ENCODE data around the gene SSC5D. TPM values are rescaled to one million over a fixed set of nuclear protein-coding genes. Genes with fewer than 3 reads are reported as not detected.

The SSC5D gene
- total RNA-seq, 2 experiments from 2014 or later = 0.50 to 2.7 TPM

DNA sequence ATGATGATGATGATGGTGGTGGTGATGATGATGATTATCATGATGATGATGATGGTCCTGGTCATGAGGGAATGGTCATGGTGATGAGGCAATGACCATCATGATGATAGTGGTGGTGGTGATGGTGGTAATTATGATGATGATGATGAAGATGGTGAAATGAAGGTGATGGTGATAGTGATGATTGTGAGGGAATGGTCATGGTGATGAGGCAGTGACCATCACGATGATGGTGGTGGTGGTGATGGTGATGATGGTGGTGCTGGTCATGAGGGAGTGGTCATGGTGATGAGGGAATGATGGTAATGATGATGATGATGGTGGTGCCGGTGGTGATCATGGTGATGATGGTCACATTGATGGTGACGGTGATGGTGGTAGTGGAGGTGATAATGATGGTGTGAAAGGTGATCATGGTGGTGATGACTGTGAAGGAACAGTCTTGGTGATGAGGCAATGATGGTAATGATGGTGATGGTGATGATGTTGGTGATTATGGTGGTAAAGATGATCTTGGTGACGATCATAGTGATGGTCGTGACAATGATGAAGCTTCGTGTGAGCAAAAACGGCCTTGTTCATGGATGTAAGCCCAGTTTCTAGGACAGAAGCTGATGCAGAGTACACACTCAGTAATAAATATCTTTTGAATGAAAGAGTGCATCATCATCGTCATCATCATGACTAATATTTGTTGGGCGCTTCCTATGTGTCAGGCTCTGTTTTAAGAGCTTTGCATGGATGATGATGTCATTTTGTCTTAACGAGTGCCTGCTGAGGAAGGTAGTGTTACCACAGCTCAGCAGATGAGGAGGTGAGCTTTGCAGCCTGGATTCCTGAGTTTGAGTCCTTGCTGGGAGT, 31.4 kb downstream of the SSC5D start:
- H3K4me1 ChIP-seq (ENCODE audit: insufficient read depth, low read length, poor library complexity, severe bottlenecking) = peaks cover 8% of the 10 kb centered on the region
- no peaks in the 10 kb centered on the region for H3K9me2 ChIP-seq (ENCODE audit: insufficient read depth, low read length)
- no peak overlapping the region for H3K27ac ChIP-seq (ENCODE audit: low read depth, low read length, poor library complexity, severe bottlenecking)
- H4K20me1 ChIP-seq (ENCODE audit: insufficient read depth, low read length) = no peaks in the 10 kb centered on the region
- H3K9me3 ChIP-seq (ENCODE audit: low read length) = no peaks in the 10 kb centered on the region
- no peak overlapping the region for H2AFZ ChIP-seq (ENCODE audit: low read length)
- H3K79me2 ChIP-seq (ENCODE audit: insufficient read depth, low read depth, low read length) = no peaks in the 10 kb centered on the region
- intact Hi-C loops (cut with micrococcal nuclease; ENCODE audit: unreplicated experiment) = no loop called here
- BruUV-seq (replicated peaks) = no TSS peak
- H3K4me2 ChIP-seq (ENCODE audit: low read length) = no peak overlapping the region
- DNase-seq (ENCODE audit: low spot score) = no peak
- no peaks in the 10 kb centered on the region for H3K36me3 ChIP-seq (ENCODE audit: insufficient read depth, low read length)
- ChIA-PET CTCF (ENCODE audit: unreplicated experiment) (interaction anchor here (0.6 kb wide), 1 partner anchor 25 kb away, joined by 3 read pairs; no protein-coding TSS in a partner anchor), POLR2A (no interaction called here)
- TF ChIP-seq, protein P1, sequence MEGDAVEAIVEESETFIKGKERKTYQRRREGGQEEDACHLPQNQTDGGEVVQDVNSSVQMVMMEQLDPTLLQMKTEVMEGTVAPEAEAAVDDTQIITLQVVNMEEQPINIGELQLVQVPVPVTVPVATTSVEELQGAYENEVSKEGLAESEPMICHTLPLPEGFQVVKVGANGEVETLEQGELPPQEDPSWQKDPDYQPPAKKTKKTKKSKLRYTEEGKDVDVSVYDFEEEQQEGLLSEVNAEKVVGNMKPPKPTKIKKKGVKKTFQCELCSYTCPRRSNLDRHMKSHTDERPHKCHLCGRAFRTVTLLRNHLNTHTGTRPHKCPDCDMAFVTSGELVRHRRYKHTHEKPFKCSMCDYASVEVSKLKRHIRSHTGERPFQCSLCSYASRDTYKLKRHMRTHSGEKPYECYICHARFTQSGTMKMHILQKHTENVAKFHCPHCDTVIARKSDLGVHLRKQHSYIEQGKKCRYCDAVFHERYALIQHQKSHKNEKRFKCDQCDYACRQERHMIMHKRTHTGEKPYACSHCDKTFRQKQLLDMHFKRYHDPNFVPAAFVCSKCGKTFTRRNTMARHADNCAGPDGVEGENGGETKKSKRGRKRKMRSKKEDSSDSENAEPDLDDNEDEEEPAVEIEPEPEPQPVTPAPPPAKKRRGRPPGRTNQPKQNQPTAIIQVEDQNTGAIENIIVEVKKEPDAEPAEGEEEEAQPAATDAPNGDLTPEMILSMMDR (conservative IDR thresholded peaks at IDR 0.05; ENCODE audit: low read length) = no peak
- TF ChIP-seq EZH2phosphoT487 (IDR thresholded peaks at IDR 0.05; ENCODE audit: borderline replicate concordance, low read depth, low read length) = no peak
- H3K4me3 ChIP-seq (ENCODE audit: low read depth, low read length, poor library complexity, severe bottlenecking) = no peak overlapping the region

DNA sequence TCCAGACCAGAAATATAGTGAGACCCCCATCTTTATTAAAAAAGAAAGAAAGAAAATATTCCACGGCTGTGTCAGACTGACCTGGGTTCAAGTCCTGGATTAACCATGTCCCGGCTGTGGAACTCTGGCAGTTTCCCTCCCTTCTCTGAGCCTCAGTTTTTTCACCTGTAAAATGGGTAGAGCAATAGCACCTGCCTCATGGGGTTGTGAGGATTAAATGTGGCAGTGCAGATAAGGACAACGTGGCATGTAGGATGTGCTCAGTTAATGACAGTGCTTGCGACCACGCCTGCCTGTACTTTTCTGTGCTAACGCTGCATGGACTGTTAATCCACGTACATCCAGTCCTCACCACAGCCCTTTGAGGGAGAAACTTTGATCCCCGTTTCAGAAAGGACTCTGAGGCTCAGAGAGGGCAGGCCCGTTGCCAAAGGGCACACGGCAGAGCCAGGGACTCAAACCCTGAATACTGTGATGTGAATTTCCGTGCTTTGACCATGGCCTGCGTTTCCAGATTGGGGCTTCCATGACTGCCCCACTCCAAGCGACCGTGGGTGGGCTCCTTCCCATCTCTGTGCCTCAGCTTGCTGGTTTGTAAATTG, 32.6 kb downstream of the SSC5D start:
- CTCF ChIA-PET (ENCODE audit: unreplicated experiment) = no interaction called here
- no TSS peak for BruUV-seq (replicated peaks)
- intact Hi-C loops (cut with micrococcal nuclease; ENCODE audit: unreplicated experiment) = no loop called here
- Histone ChIP-seq H3K36me3 (ENCODE audit: insufficient read depth, low read length) (no peaks in the 10 kb centered on the region), H3K4me2 (ENCODE audit: low read length) (no peak overlapping the region), H3K4me3 (ENCODE audit: low read depth, low read length, poor library complexity, severe bottlenecking) (no peak overlapping the region), H3K4me1 (ENCODE audit: insufficient read depth, low read length, poor library complexity, severe bottlenecking) (peaks cover 8% of the 10 kb centered on the region), H2AFZ (ENCODE audit: low read length) (no peak overlapping the region), H3K9me2 (ENCODE audit: insufficient read depth, low read length) (no peaks in the 10 kb centered on the region), H3K9me3 (ENCODE audit: low read length) (no peaks in the 10 kb centered on the region), H3K79me2 (ENCODE audit: insufficient read depth, low read depth, low read length) (no peaks in the 10 kb centered on the region), H4K20me1 (ENCODE audit: insufficient read depth, low read length) (no peaks in the 10 kb centered on the region), H3K27ac (ENCODE audit: low read depth, low read length, poor library complexity, severe bottlenecking) (no peak overlapping the region)
- POLR2A ChIA-PET = no interaction called here
- no peak for DNase-seq (ENCODE audit: low spot score)
- TF ChIP-seq, protein P1 (conservative IDR thresholded peaks at IDR 0.05; ENCODE audit: low read length) = no peak
- TF ChIP-seq EZH2phosphoT487 (IDR thresholded peaks at IDR 0.05; ENCODE audit: borderline replicate concordance, low read depth, low read length) = no peak

Data from OCI-LY7 (cell line).